ENCODE measurements around the gene ITIH3. TPM values are rescaled to one million over a fixed set of nuclear protein-coding genes. Genes with fewer than 3 reads are reported as not detected.

The ITIH3 gene
- total and polyA plus RNA-seq, 2 of the 8 experiments (the other 6 are each of a cell fraction or from before 2014, with no cell fraction given): not detected

DNA sequence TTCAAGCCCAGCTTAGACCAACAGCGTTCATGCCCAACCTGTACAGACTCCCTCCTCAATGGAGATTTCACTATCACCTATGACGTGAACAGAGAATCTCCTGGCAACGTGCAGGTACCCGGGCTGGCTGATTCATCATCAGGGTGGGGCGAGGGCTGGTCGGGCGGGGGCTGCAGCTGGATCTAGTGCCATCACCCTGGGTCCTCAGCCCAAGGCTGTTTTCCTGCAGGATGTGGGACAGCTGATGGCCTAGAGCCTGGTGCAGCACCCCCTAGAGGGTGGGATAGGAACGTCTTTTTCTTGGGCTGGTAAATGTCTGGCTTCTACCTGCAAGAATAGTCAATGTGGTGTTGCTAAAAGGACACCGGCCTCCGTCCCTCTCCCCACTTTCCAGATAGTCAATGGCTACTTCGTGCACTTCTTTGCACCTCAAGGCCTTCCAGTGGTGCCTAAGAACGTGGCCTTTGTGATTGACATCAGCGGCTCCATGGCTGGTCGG is 4.4 kb downstream of the ITIH3 start (continued):
- TF ChIP-seq GABPA (IDR thresholded peaks at IDR 0.05; ENCODE audit: borderline replicate concordance, insufficient read depth, low read length) (peak; percentile 24; the same call in 1 of the 2 replicates), CBX5 (IDR thresholded peaks at IDR 0.05; ENCODE audit: low read depth, low read length) (no peak), RFX5 (IDR thresholded peaks at IDR 0.05; ENCODE audit: borderline replicate concordance, low read depth, low read length) (no peak), SIRT6 (IDR thresholded peaks at IDR 0.05; ENCODE audit: low read length) (no peak), KDM1A (IDR thresholded peaks at IDR 0.05; ENCODE audit: borderline replicate concordance, low read length) (no peak), TAF7 (optimal IDR thresholded peaks at IDR 0.05; ENCODE audit: borderline replicate concordance, low read depth, low read length) (no peak)
- TF ChIP-seq, protein P1, sequence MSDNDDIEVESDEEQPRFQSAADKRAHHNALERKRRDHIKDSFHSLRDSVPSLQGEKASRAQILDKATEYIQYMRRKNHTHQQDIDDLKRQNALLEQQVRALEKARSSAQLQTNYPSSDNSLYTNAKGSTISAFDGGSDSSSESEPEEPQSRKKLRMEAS (IDR thresholded peaks at IDR 0.05): no peak
- TF ChIP-seq, protein P2, sequence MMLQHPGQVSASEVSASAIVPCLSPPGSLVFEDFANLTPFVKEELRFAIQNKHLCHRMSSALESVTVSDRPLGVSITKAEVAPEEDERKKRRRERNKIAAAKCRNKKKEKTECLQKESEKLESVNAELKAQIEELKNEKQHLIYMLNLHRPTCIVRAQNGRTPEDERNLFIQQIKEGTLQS (IDR thresholded peaks at IDR 0.05; ENCODE audit: insufficient read depth, low read depth, low read length): no peak
